ENCODE measurements around the gene ZNF628.
"Not testable (repeated sequence)": the region's sequence is repeated elsewhere in the genome, so short reads cannot be mapped to it uniquely, and the experiment has no call there.

The ZNF628 gene

GRCh38 chr19:55443045-55443823, 33.2 kb upstream of the ZNF628 start, which contains the start of gene SHISA7:
SHISA7 (minus strand) TSS chr19:55443300; CDS start chr19:55442863, 437 bp downstream.
- H3K27ac Mint-ChIP-seq: no peak within 1 kb of the TSS
- DNase-seq (no peak), ATAC-seq (replicated peaks) (no peak)
- H3K4me3 Mint-ChIP-seq: peak within 1 kb of the TSS; percentile 14 to 47
- peaks cover 68 to 78% of the 10 kb centered on the region in 2 donors for H3K27me3 Mint-ChIP-seq
- H3K36me3 Mint-ChIP-seq: peaks cover 7 to 14% of the 10 kb centered on the region in 2 donors
- H3K4me1 Mint-ChIP-seq: peaks cover 21 to 35% of the 10 kb centered on the region in 2 donors
- peaks cover 0 to 8% of the 10 kb centered on the region in 2 donors for H3K9me3 Mint-ChIP-seq

DNA sequence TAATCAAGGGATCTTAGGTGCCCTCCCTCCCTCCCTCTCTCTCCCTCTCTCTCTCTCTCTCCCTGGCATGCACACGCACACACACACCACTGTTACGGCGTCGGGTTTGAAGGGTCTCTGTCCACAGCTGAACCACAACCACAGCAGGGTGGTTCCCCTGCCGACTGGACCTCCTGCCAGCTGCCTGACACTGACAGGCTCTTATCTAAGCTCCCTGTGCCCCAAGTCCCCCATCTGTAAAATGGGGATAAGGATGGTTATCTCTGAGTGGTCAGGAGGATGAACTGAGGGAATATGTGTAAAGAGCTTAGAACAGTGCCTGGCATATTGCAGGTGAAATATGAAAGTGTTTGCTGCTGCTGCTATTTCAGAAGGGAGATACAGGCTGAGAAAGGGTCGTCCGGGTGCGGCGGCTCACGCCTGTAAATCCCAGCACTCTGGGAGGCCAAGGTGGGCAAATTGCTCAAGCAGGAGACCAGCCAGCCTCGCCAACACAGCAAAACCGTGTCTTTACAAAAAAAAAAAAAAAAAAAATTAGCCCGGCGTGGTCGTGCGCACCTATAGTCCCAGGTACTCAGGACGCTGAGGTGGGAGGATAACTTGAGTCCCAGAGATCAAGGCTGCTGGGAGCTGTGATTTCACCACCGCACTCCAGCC, 32.5 kb upstream of the ZNF628 start:
- Mint-ChIP-seq H3K4me3 (peak overlapping the region; percentile 14 to 47), H3K27ac (no peak overlapping the region), H3K9me3 (peaks cover 0 to 6% of the 10 kb centered on the region in 2 donors), H3K27me3 (peaks cover 61 to 71% of the 10 kb centered on the region in 2 donors), H3K4me1 (peaks cover 21 to 35% of the 10 kb centered on the region in 2 donors), H3K36me3 (peaks cover 7 to 14% of the 10 kb centered on the region in 2 donors)
- DNase-seq (no peak), ATAC-seq (replicated peaks) (no peak)

GRCh38 chr19:55444646-55445045, 31.8 kb upstream of the ZNF628 start:
- H3K4me1 Mint-ChIP-seq: peaks cover 21 to 28% of the 10 kb centered on the region in 2 donors
- ATAC-seq (replicated peaks) (no peak), DNase-seq (no peak)
- peak overlapping the region; percentile 27 for H3K27ac Mint-ChIP-seq
- peaks cover 54 to 64% of the 10 kb centered on the region in 2 donors for H3K27me3 Mint-ChIP-seq
- peaks cover 2 to 8% of the 10 kb centered on the region in 2 donors for H3K36me3 Mint-ChIP-seq
- H3K9me3 Mint-ChIP-seq: peaks cover 0 to 3% of the 10 kb centered on the region in 2 donors
- no peak overlapping the region for H3K4me3 Mint-ChIP-seq

DNA sequence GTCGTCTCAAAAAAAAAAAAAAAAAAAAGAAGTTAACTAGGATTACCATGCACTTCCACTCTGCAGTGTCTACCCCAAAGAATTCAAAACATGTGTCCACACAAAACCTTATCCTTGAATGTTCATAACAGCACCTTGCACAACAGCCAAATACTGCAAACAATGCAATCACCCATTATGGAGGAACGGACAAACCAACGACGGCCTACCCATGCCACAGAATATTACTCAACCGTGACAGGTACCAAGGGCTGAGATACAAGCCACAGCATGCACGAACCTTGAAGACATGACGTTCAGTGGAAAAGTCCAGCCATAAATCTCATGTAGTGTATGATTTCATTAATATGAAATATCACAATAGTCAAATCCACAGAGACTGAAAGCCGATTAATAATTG, 30.4 kb upstream of the ZNF628 start:
- Mint-ChIP-seq H3K27ac (no peak overlapping the region), H3K4me3 (no peak overlapping the region), H3K9me3 (peaks cover 0 to 3% of the 10 kb centered on the region in 2 donors), H3K27me3 (peaks cover 52 to 53% of the 10 kb centered on the region in 2 donors), H3K4me1 (peaks cover 20 to 30% of the 10 kb centered on the region in 2 donors), H3K36me3 (peaks cover 2 to 4% of the 10 kb centered on the region in 2 donors)
- no peak for DNase-seq
- ATAC-seq (replicated peaks): no peak

GRCh38 chr19:55447421-55448174, 28.8 kb upstream of the ZNF628 start:
- H3K4me3 Mint-ChIP-seq: no peak overlapping the region
- no peaks in the 10 kb centered on the region for H3K9me3 Mint-ChIP-seq
- ATAC-seq (replicated peaks) (peak; percentile 31 to 48), DNase-seq (no peak)
- H3K27ac Mint-ChIP-seq: no peak overlapping the region
- no peaks in the 10 kb centered on the region for H3K36me3 Mint-ChIP-seq
- peaks cover 45 to 48% of the 10 kb centered on the region in 2 donors for H3K27me3 Mint-ChIP-seq
- H3K4me1 Mint-ChIP-seq: peaks cover 16 to 28% of the 10 kb centered on the region in 2 donors

DNA sequence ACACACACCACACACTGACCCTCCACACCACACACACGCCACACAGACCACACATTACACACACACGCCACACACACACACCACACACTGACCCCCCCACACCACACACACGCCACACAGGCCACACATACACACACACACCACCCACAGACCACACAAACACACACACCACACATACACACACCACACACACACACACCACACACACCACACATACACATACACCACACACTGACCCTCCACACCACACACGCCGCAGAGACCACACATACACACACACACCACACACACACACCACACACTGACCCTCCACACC, 28.3 kb upstream of the ZNF628 start:
- not testable (repeated sequence) for ATAC-seq (replicated peaks); H3K36me3 Mint-ChIP-seq; DNase-seq; H3K27ac Mint-ChIP-seq; H3K4me3 Mint-ChIP-seq; H3K9me3 Mint-ChIP-seq
- H3K4me1 Mint-ChIP-seq: peaks cover 12 to 28% of the 10 kb centered on the region in 2 donors
- H3K27me3 Mint-ChIP-seq: peaks cover 40 to 48% of the 10 kb centered on the region in 2 donors

- Mint-ChIP-seq H3K27me3 (peaks cover 40 to 47% of the 10 kb centered on the region in 2 donors), H3K4me3 (no peak overlapping the region)
- ATAC-seq (replicated peaks): no peak
Measured at GRCh38 chr19:55449469-55449868, 26.9 kb upstream of the ZNF628 start.

DNA sequence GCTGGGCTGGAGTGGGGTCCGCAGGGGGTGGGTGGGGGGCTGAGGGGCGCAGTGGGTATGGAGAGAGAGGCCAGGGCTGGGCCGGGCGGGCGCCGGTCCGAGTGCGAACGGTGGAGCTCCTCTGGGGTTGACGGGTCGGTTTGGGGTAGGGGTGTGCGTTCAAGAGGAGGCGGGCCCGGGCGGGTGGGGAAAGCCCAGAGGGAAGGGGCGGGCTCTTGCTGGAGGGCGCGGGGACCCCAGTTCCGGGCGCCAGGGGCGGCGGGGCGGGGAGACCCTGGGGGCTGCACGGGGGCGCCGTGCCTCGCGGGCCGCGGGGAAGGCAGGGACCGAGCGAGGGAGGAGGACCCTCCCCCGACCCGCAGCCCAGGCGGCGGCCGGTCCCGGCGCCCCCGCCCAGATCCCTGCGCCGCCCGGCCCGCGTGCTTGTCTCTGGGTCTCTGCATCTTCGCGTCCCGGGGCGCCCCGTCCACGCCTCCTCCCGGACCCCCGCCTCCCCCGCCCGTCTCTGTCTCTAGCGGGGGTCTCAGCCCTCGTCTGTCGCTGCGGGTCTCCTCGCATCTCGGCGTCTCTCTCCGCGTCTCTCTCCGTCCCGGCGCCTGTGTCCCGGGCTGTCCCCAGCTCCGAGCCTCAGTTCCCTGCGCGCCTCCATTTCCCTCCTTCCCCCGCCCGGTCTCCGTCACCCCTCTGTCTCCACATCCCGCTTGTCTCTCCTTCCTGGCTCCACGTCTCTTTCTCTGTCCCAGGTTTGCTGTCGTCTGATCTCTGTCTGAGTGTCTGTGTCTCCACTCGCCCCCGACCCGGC, 25.1 kb upstream of the ZNF628 start:
- Mint-ChIP-seq H3K27ac (peak overlapping the region; percentile 43), H3K4me1 (peaks cover 19 to 42% of the 10 kb centered on the region in 2 donors), H3K4me3 (peak overlapping the region; percentile 72 to 79), H3K9me3 (no peaks in the 10 kb centered on the region), H3K27me3 (peaks cover 26 to 35% of the 10 kb centered on the region in 2 donors), H3K36me3 (peaks cover 28 to 30% of the 10 kb centered on the region in 2 donors)
- ATAC-seq (replicated peaks): peak in 1 of 2 donors; percentile 27
- no peak for DNase-seq

More at GRCh38 chr19:55449469-55449868, 26.9 kb upstream of the ZNF628 start:
- Mint-ChIP-seq H3K27ac (no peak overlapping the region), H3K36me3 (peaks cover 16% of the 10 kb centered on the region in 2 donors), H3K9me3 (no peaks in the 10 kb centered on the region), H3K4me1 (peaks cover 19 to 31% of the 10 kb centered on the region in 2 donors)
- DNase-seq: no peak

DNA sequence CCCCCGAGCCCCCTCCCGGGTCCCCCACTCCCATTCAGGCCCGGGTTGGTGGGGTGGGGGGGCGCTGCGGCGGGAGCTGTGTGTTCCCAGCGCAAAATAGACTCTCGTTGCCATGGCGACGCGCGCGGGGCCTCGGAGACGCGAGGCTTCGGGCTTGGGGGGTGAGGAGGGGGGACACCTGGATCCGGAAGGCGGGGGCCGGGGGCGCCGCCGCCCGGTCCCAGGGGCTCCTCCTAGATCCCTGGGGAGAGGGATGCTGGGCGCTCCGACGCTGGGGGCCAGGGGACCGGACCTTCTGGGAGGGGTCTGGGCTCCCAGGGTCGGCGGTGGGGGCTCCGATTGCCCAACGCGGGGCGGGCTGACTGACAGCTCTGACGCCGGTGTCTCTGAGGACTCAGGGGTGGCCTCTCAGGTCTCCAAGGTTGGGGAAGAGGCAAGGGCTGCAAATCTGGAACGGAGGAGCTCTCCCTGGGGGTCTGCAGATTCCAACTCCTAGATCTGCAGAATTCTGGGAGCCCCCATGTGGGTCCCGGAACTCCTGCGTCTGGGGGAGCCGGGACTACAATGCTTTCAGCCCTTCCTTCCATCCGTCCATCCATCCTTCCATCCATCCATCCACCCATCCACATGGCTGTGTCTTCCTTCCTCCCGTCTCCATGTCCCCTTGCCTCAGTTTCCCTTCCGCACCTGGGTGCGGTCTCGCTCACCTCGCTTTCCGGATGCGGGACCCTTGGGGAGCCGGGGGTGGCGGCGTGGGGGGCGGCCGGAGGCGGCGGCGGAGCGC, 24.3 kb upstream of the ZNF628 start:
- Mint-ChIP-seq H3K27me3 (peaks cover 26 to 35% of the 10 kb centered on the region in 2 donors), H3K27ac (no peak overlapping the region), H3K9me3 (no peaks in the 10 kb centered on the region), H3K36me3 (peaks cover 28 to 36% of the 10 kb centered on the region in 2 donors), H3K4me1 (peaks cover 20 to 42% of the 10 kb centered on the region in 2 donors), H3K4me3 (peak overlapping the region; percentile 72 to 79)
- DNase-seq (no peak), ATAC-seq (replicated peaks) (no peak)

GRCh38 chr19:55452749-55453346, 23.6 kb upstream of the ZNF628 start:
- DNase-seq (no peak), ATAC-seq (replicated peaks) (peak; percentile 19 to 46)
- Mint-ChIP-seq H3K27me3 (peaks cover 26 to 35% of the 10 kb centered on the region in 2 donors), H3K27ac (no peak overlapping the region), H3K36me3 (peaks cover 28 to 36% of the 10 kb centered on the region in 2 donors), H3K4me1 (peaks cover 20 to 42% of the 10 kb centered on the region in 2 donors), H3K4me3 (peak overlapping the region in 1 of 2 donors; percentile 34), H3K9me3 (no peaks in the 10 kb centered on the region)

- peaks cover 20 to 42% of the 10 kb centered on the region in 2 donors for H3K4me1 Mint-ChIP-seq
- H3K27ac Mint-ChIP-seq: peak overlapping the region; percentile 7
Measured at GRCh38 chr19:55453511-55454260, 22.7 kb upstream of the ZNF628 start.

GRCh38 chr19:55454787-55455243, 21.6 kb upstream of the ZNF628 start:
- ATAC-seq (replicated peaks): peak; percentile 53 to 67
- Mint-ChIP-seq H3K27me3 (peaks cover 26 to 35% of the 10 kb centered on the region in 2 donors), H3K4me1 (peaks cover 20 to 46% of the 10 kb centered on the region in 2 donors)

More at GRCh38 chr19:55453511-55454260, 22.7 kb upstream of the ZNF628 start:
- no peak for ATAC-seq (replicated peaks)
- Mint-ChIP-seq H3K36me3 (peaks cover 28 to 36% of the 10 kb centered on the region in 2 donors), H3K27me3 (peaks cover 26 to 35% of the 10 kb centered on the region in 2 donors), H3K9me3 (no peaks in the 10 kb centered on the region), H3K4me3 (peak overlapping the region; percentile 34 to 36)
- DNase-seq: no peak

More at GRCh38 chr19:55454787-55455243, 21.6 kb upstream of the ZNF628 start:
- no peaks in the 10 kb centered on the region for H3K9me3 Mint-ChIP-seq
- peaks cover 28 to 36% of the 10 kb centered on the region in 2 donors for H3K36me3 Mint-ChIP-seq
- no peak for DNase-seq
- H3K27ac Mint-ChIP-seq: no peak overlapping the region
- H3K4me3 Mint-ChIP-seq: no peak overlapping the region
